Measurements from ENCODE around the gene NANS. TPM values are rescaled to one million over a fixed set of nuclear protein-coding genes. Genes with fewer than 3 reads are reported as not detected.

The NANS gene
- total and polyA plus RNA-seq, 2 of the 13 experiments (the other 11 are each of a cell fraction or from before 2014, with no cell fraction given), result 86.9 to 203 TPM

DNA sequence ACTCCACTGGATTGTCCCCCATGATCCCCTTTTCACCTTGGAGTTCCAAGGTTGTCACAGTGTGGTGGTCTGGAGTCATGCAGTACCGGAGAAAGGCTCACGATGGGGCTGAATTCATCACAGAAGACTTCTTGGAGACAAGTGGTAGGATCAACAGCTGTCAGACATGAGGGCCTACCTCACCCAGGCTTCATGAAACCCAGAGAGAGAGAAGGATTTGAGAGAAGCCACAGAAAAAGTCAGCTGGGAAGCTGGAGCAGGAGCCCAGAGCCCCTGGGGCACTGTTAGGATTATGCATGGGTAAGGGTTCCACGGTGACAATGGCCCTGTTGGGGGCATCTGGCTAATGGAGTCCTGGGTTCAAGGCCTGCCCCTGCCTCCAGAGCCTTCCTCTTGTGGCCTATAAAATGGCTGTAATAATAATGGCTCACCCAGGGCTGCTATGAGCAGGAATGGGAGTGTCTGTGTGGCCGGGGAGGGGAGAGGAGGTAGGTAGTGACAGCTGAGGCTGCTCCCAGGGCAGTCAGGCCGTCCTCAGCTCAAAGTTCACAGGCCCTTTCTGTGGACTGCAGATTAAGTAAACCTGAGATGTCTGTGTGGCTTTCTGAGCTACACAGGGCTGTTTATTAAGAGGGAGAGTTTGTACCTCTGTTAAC is 61.6 kb downstream of the NANS start (continued):
- TF ChIP-seq ZNF34 (CRISPR knock-in tag; IDR thresholded peaks at IDR 0.05; ENCODE audit: borderline replicate concordance) (no peak), ZNF431 (CRISPR knock-in tag; IDR thresholded peaks at IDR 0.05; ENCODE audit: borderline replicate concordance, low read depth) (no peak), FOXC1 (CRISPR knock-in tag; IDR thresholded peaks at IDR 0.05; ENCODE audit: borderline replicate concordance) (no peak), ZNF782 (CRISPR knock-in tag; IDR thresholded peaks at IDR 0.05; ENCODE audit: borderline replicate concordance) (no peak), ZBTB46 (CRISPR knock-in tag; IDR thresholded peaks at IDR 0.05; ENCODE audit: borderline replicate concordance) (no peak), ZNF547 (CRISPR knock-in tag; IDR thresholded peaks at IDR 0.05) (no peak), GRHL1 (CRISPR knock-in tag; conservative IDR thresholded peaks at IDR 0.05) (no peak), NR2F1 (CRISPR knock-in tag; IDR thresholded peaks at IDR 0.05) (no peak), HNF4A (CRISPR knock-in tag; IDR thresholded peaks at IDR 0.05) (peak; percentile 94), NFKBIZ (CRISPR knock-in tag; IDR thresholded peaks at IDR 0.05) (no peak), GATAD1 (CRISPR knock-in tag; IDR thresholded peaks at IDR 0.05) (no peak), NCOA5 (CRISPR knock-in tag; IDR thresholded peaks at IDR 0.05) (no peak)
- TF ChIP-seq, protein P1, sequence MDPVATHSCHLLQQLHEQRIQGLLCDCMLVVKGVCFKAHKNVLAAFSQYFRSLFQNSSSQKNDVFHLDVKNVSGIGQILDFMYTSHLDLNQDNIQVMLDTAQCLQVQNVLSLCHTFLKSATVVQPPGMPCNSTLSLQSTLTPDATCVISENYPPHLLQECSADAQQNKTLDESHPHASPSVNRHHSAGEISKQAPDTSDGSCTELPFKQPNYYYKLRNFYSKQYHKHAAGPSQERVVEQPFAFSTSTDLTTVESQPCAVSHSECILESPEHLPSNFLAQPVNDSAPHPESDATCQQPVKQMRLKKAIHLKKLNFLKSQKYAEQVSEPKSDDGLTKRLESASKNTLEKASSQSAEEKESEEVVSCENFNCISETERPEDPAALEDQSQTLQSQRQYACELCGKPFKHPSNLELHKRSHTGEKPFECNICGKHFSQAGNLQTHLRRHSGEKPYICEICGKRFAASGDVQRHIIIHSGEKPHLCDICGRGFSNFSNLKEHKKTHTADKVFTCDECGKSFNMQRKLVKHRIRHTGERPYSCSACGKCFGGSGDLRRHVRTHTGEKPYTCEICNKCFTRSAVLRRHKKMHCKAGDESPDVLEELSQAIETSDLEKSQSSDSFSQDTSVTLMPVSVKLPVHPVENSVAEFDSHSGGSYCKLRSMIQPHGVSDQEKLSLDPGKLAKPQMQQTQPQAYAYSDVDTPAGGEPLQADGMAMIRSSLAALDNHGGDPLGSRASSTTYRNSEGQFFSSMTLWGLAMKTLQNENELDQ (CRISPR knock-in tag; IDR thresholded peaks at IDR 0.05; ENCODE audit: borderline replicate concordance), result no peak
- TF ChIP-seq, protein P2, sequence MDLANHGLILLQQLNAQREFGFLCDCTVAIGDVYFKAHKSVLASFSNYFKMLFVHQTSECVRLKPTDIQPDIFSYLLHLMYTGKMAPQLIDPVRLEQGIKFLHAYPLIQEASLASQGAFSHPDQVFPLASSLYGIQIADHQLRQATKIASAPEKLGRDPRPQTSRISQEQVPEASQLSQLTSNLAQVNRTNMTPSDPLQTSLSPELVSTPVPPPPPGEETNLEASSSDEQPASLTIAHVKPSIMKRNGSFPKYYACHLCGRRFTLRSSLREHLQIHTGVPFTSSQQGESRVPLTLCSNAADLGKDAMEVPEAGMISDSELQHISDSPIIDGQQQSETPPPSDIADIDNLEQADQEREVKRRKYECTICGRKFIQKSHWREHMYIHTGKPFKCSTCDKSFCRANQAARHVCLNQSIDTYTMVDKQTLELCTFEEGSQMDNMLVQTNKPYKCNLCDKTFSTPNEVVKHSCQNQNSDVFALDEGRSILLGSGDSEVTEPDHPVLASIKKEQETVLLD (CRISPR knock-in tag; IDR thresholded peaks at IDR 0.05; ENCODE audit: low read depth), result no peak
- TF ChIP-seq, protein P3, sequence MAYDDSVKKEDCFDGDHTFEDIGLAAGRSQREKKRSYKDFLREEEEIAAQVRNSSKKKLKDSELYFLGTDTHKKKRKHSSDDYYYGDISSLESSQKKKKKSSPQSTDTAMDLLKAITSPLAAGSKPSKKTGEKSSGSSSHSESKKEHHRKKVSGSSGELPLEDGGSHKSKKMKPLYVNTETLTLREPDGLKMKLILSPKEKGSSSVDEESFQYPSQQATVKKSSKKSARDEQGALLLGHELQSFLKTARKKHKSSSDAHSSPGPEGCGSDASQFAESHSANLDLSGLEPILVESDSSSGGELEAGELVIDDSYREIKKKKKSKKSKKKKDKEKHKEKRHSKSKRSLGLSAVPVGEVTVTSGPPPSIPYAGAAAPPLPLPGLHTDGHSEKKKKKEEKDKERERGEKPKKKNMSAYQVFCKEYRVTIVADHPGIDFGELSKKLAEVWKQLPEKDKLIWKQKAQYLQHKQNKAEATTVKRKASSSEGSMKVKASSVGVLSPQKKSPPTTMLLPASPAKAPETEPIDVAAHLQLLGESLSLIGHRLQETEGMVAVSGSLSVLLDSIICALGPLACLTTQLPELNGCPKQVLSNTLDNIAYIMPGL (CRISPR knock-in tag; IDR thresholded peaks at IDR 0.05; ENCODE audit: borderline replicate concordance in 1 of 2, low read depth in 1 of 2), result peak in 1 of 2 experiments; percentile 25; a peak in 1 of 4 replicates
- TF ChIP-seq, protein P4, sequence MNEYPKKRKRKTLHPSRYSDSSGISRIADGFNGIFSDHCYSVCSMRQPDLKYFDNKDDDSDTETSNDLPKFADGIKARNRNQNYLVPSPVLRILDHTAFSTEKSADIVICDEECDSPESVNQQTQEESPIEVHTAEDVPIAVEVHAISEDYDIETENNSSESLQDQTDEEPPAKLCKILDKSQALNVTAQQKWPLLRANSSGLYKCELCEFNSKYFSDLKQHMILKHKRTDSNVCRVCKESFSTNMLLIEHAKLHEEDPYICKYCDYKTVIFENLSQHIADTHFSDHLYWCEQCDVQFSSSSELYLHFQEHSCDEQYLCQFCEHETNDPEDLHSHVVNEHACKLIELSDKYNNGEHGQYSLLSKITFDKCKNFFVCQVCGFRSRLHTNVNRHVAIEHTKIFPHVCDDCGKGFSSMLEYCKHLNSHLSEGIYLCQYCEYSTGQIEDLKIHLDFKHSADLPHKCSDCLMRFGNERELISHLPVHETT (CRISPR knock-in tag; conservative IDR thresholded peaks at IDR 0.05), result no peak

Measured in HepG2 (cell line).